K562 (cell line): ENCODE results near the gene PPP2R1A. TPM values are rescaled to one million over a fixed set of nuclear protein-coding genes. Genes with fewer than 3 reads are reported as not detected.

Experiments used
- CSDE1 ChIP-seq, 2 experiments: fragments of 450-650 bp; IDR thresholded peaks; 2 replicates each; pipeline ENCODE4 v1.6.1; 2016; ENCODE audit warnings: mild to moderate bottlenecking in 1 of 2
- GTF2F1 ChIP-seq: IDR thresholded peaks from 2 replicates; pipeline ENCODE4 v1.6.1; 2011; ENCODE audit warnings: low read depth, low read length, improper control_type of control experiment
- ID3 ChIP-seq, 2 experiments: fragments of 250-450 bp in 1 of 2; fragments of 450-650 bp in 1 of 2; sonication (Bioruptor Pico) in 1 of 2; IDR thresholded peaks; 2 replicates each; pipeline versions ENCODE4 v1.6.1 to v1.8.0; 2016 to 2021; ENCODE audit warnings: mild to moderate bottlenecking in 2 of 2, moderate library complexity in 2 of 2, missing compliant biosample characterization in 1 of 2, missing genetic modification characterization in 1 of 2
- KDM5B ChIP-seq: fragments of 200-600 bp; sonication (generic); IDR thresholded peaks from 2 replicates; pipeline ENCODE4 v1.6.1; 2012; ENCODE audit warnings: low read depth, mild to moderate bottlenecking, moderate library complexity, low read length, control low read depth, inconsistent platforms; ENCODE audit not compliant: insufficient replicate concordance
- KLF1 ChIP-seq: fragments of 450-650 bp; IDR thresholded peaks from 2 replicates; pipeline ENCODE4 v1.6.1; 2016; ENCODE audit warnings: missing genetic modification characterization, missing compliant biosample characterization
- MAZ ChIP-seq, 2 experiments: fragments of 450-650 bp in 1 of 2; sonication (generic) in 1 of 2; formaldehyde crosslinking; IDR thresholded peaks in 1 of 2; conservative IDR thresholded peaks in 1 of 2; 2 replicates each; pipeline versions ENCODE4 v1.4.0 to v1.5.0; 2020; ENCODE audit warnings: mild to moderate bottlenecking in 1 of 2, missing genetic modification reagents in 1 of 2
- MIER1 ChIP-seq: fragments of 450-650 bp; IDR thresholded peaks from 2 replicates; pipeline ENCODE4 v1.6.1; 2016; ENCODE audit warnings: antibody characterized with exemption, mild to moderate bottlenecking, low read depth
- PPARD ChIP-seq: fragments of 250-450 bp; sonication (Bioruptor Pico); IDR thresholded peaks from 2 replicates; pipeline ENCODE4 v1.8.0; 2022; ENCODE audit warnings: inconsistent platforms, mild to moderate bottlenecking, moderate library complexity
- RAD21 ChIP-seq, 2 experiments: fragments of 250-450 bp in 1 of 2; fragments of 450-650 bp in 1 of 2; sonication (Bioruptor Pico) in 1 of 2; formaldehyde crosslinking in 1 of 2; IDR thresholded peaks in 1 of 2; conservative IDR thresholded peaks in 1 of 2; 2 replicates each; pipeline versions ENCODE4 v1.4.0 to v1.8.0; 2020 to 2022; ENCODE audit warnings: mild to moderate bottlenecking in 2 of 2, moderate library complexity in 1 of 2
- RFX1 ChIP-seq: fragments of 450-650 bp; IDR thresholded peaks from 2 replicates; pipeline ENCODE4 v1.6.1; 2016; ENCODE audit warnings: mild to moderate bottlenecking, moderate library complexity
- SIN3B ChIP-seq: fragments of 450-650 bp; IDR thresholded peaks from 2 replicates; pipeline ENCODE4 v1.6.1; 2017; ENCODE audit warnings: low read depth, mild to moderate bottlenecking, moderate library complexity
- SP2 ChIP-seq: IDR thresholded peaks from 2 replicates; pipeline ENCODE4 v1.6.1; 2011; ENCODE audit warnings: mild to moderate bottlenecking, low read depth, low read length, moderate library complexity; ENCODE audit not compliant: poor library complexity, severe bottlenecking; ENCODE audit errors: extremely low read depth
- TARDBP ChIP-seq: fragments of 450-650 bp; IDR thresholded peaks from 2 replicates; pipeline ENCODE4 v1.6.1; 2016
- ZBTB40 ChIP-seq, 2 experiments: fragments of 450-650 bp in 1 of 2; sonication (generic) in 1 of 2; formaldehyde crosslinking in 1 of 2; IDR thresholded peaks; 2 replicates each; pipeline versions ENCODE4 v1.7.1 to v1.9.0; 2016 to 2022; ENCODE audit warnings: inconsistent platforms in 1 of 2, mild to moderate bottlenecking in 1 of 2, missing genetic modification reagents in 1 of 2
- ZC3H4 ChIP-seq: sonication (generic); formaldehyde crosslinking; IDR thresholded peaks from 2 replicates; pipeline ENCODE4 v1.9.0; 2021; ENCODE audit warnings: missing genetic modification reagents, borderline replicate concordance
- ZNF511 ChIP-seq: sonication (generic); formaldehyde crosslinking; IDR thresholded peaks from 2 replicates; pipeline ENCODE4 v1.8.0; 2022; ENCODE audit warnings: mild to moderate bottlenecking, missing genetic modification reagents
- polyA plus RNA-seq, 8 experiments: library from polyadenylated mRNA; depleted of rRNA in 4 of 8; stranded (reverse) in 5 of 8; unstranded in 3 of 8; fragments of >200 nt; fragmentation: Nextera tagmentation in 2 of 8; fragmentation: Illumina TruSeq in 1 of 8; extraction: Ambion mirVana in 2 of 8; extraction: Trizol in 1 of 8; gene quantifications; 2 replicates each; pipeline versions ENCODE4 v1.2.1 to v1.2.3, GENCODE V29; 2011 to 2014; ENCODE audit warnings: inconsistent platforms in 1 of 8, missing spikeins in 1 of 8
- total RNA-seq, 7 experiments: library from RNA; depleted of rRNA in 6 of 7; stranded (reverse); fragments of >200 nt in 6 of 7; fragmentation: Illumina TruSeq in 2 of 7; extraction: Trizol in 2 of 7; gene quantifications; 2 replicates each; pipeline versions ENCODE4 v1.2.1 to v1.2.3, GENCODE V29; 2011 to 2021; ENCODE audit warnings: low replicate concordance in 1 of 7

The PPP2R1A gene
- total and polyA plus RNA-seq, 9 of the 15 experiments (the other 6 are each of a cell fraction or from before 2014, with no cell fraction given): 10.1 to 211 (median 70.1) TPM

GRCh38 chr19:52189735-52190486 lies at the start of gene PPP2R1A (continued):
- TF ChIP-seq RAD21 (CRISPR knock-in tag; conservative IDR thresholded peaks at IDR 0.05 in 1 of 2, IDR thresholded peaks at IDR 0.05 in 1 of 2): no peak
- TF ChIP-seq CSDE1 (IDR thresholded peaks at IDR 0.05): peak in 1 of 2 experiments; percentile 95; a peak in 2 of 4 replicates
- TF ChIP-seq ZNF511 (CRISPR knock-in tag): peak; percentile 74
- peak; percentile 66 for TF ChIP-seq SP2
- peak; percentile 99 for TF ChIP-seq RFX1
- no peak for TF ChIP-seq PPARD (CRISPR knock-in tag)
- TF ChIP-seq TARDBP: peak; percentile 94
- no peak for TF ChIP-seq ID3 (CRISPR knock-in tag; IDR thresholded peaks at IDR 0.05)
- TF ChIP-seq ID3 (tag; IDR thresholded peaks at IDR 0.05): peak; percentile 75
- TF ChIP-seq MIER1: no peak
- peak; percentile 84 for TF ChIP-seq KDM5B
- TF ChIP-seq KLF1 (tag): 0 out of 2 replicates have a peak, but pooled peaks have one; percentile 52
- TF ChIP-seq ZBTB40 (IDR thresholded peaks at IDR 0.05): peak; percentile 91
- TF ChIP-seq ZBTB40 (CRISPR knock-in tag; IDR thresholded peaks at IDR 0.05): no peak
- no peak for TF ChIP-seq ZC3H4 (CRISPR knock-in tag)
- TF ChIP-seq SIN3B: peak; percentile 58; the same call in 1 of the 2 replicates
- TF ChIP-seq GTF2F1: no peak; the same call in 1 of the 2 replicates
- TF ChIP-seq MAZ (CRISPR knock-in tag; conservative IDR thresholded peaks at IDR 0.05 in 1 of 2, IDR thresholded peaks at IDR 0.05 in 1 of 2): peak; percentile 82 to 92
